ENCODE data around the gene GABBR2. TPM values are rescaled to one million over a fixed set of nuclear protein-coding genes. Genes with fewer than 3 reads are reported as not detected.

The GABBR2 gene
- total RNA-seq, 1 donor from 2014 or later = 0.75 TPM

GRCh38 chr9:98445576-98445975 lies 263.2 kb downstream of the GABBR2 start:
- H3K4me3 ChIP-seq (ENCODE audit: low read depth, low read length) = no peak overlapping the region
- DNase-seq (ENCODE audit: low read depth) = no peak
- TF ChIP-seq CTCF (conservative IDR thresholded peaks at IDR 0.05; ENCODE audit: low read depth, low read length) = no peak

- no peak for TF ChIP-seq CTCF (conservative IDR thresholded peaks at IDR 0.05; ENCODE audit: low read depth, low read length)
- DNase-seq (ENCODE audit: low read depth) = no peak
- no peak overlapping the region for H3K4me3 ChIP-seq (ENCODE audit: low read depth, low read length)
Measured at GRCh38 chr9:98444601-98445000, 264.1 kb downstream of the GABBR2 start.

- H3K4me3 ChIP-seq (ENCODE audit: low read depth, low read length) = no peak overlapping the region
- no peak for TF ChIP-seq CTCF (conservative IDR thresholded peaks at IDR 0.05; ENCODE audit: low read depth, low read length)
- DNase-seq (ENCODE audit: low read depth) = no peak
Measured at GRCh38 chr9:98442541-98442940, 266.2 kb downstream of the GABBR2 start.

GRCh38 chr9:98442114-98442513 lies 266.6 kb downstream of the GABBR2 start:
- H3K4me3 ChIP-seq (ENCODE audit: low read depth, low read length) = no peak overlapping the region
- TF ChIP-seq CTCF (conservative IDR thresholded peaks at IDR 0.05; ENCODE audit: low read depth, low read length) = no peak
- no peak for DNase-seq (ENCODE audit: low read depth)

GRCh38 chr9:98438666-98439065 lies 270.1 kb downstream of the GABBR2 start:
- DNase-seq (ENCODE audit: low read depth) = no peak

GRCh38 chr9:98437458-98438034 lies 271.2 kb downstream of the GABBR2 start:
- TF ChIP-seq CTCF (conservative IDR thresholded peaks at IDR 0.05; ENCODE audit: low read depth, low read length) = no peak
- DNase-seq (ENCODE audit: low read depth) = no peak
- no peak overlapping the region for H3K4me3 ChIP-seq (ENCODE audit: low read depth, low read length)

More at GRCh38 chr9:98438666-98439065, 270.1 kb downstream of the GABBR2 start:
- no peak for TF ChIP-seq CTCF (conservative IDR thresholded peaks at IDR 0.05; ENCODE audit: low read depth, low read length)
- H3K4me3 ChIP-seq (ENCODE audit: low read depth, low read length) = no peak overlapping the region

- H3K4me3 ChIP-seq (ENCODE audit: low read depth, low read length) = no peak overlapping the region
- DNase-seq (ENCODE audit: low read depth) = no peak
- no peak for TF ChIP-seq CTCF (conservative IDR thresholded peaks at IDR 0.05; ENCODE audit: low read depth, low read length)
Measured at GRCh38 chr9:98432960-98433359, 275.8 kb downstream of the GABBR2 start.
